IMR-90 (cell line): Measurements from ENCODE around the gene NTPCR. TPM values are rescaled to one million over a fixed set of nuclear protein-coding genes. Genes with fewer than 3 reads are reported as not detected.

Experiments
- ATAC-seq: fragments of 200-7000 bp; cut with Tn5 transposase; 2 replicates; pipeline ENCODE4 v1.9.1; 2020; ENCODE audit warnings: low read depth, mild to moderate bottlenecking, moderate library complexity
- BruUV-seq: library from RNA; stranded (reverse); fragments of 400-500 nt; replicated peaks from 2 replicates; lab custom pipeline; 2021; lab: Mats Ljungman, UMichigan
- CTCF ChIA-PET: fragments of 300-600 bp; formaldehyde crosslinking; extraction: SDS; loops from one replicate; lab custom pipeline; 2021; ENCODE audit warnings: antibody characterized with exemption; lab: Yijun Ruan, JAX
- POLR2A ChIA-PET: fragments of 300-600 bp; sonication (Branson Sonifier 250); formaldehyde crosslinking; loops from one replicate; lab custom pipeline; 2022; ENCODE audit warnings: antibody characterized with exemption; ENCODE audit not compliant: unreplicated experiment; lab: Charles Lee
- DNase-seq: peaks from one replicate; pipeline ENCODE4 v3.0.0; 2013
- H2AFZ ChIP-seq: replicated peaks from 2 replicates; pipeline ENCODE3; 2013; ENCODE audit warnings: low read length, mild to moderate bottlenecking; ENCODE audit not compliant: poor library complexity
- H2AK5ac ChIP-seq: 2 replicates; pipeline ENCODE4 v1.6.1; 2013; ENCODE audit warnings: low read depth, low read length, inconsistent platforms
- H2AK9ac ChIP-seq: replicated peaks from 2 replicates; pipeline ENCODE3; 2013; ENCODE audit warnings: mild to moderate bottlenecking, low read depth, low read length, moderate library complexity; ENCODE audit not compliant: poor library complexity
- H2BK120ac ChIP-seq: 2 replicates; pipeline ENCODE4 v1.6.1; 2013; ENCODE audit warnings: low read depth, low read length, inconsistent platforms
- H2BK15ac ChIP-seq: 3 replicates; pipeline ENCODE4 v1.6.1; 2013; ENCODE audit warnings: low read depth, low read length, inconsistent platforms
- H2BK20ac ChIP-seq: 2 replicates; pipeline ENCODE4 v1.6.1; 2013; ENCODE audit warnings: low read depth, mild to moderate bottlenecking, inconsistent platforms, low read length, moderate library complexity
- H2BK5ac ChIP-seq: 2 replicates; pipeline ENCODE4 v1.6.1; 2013; ENCODE audit warnings: mild to moderate bottlenecking, low read depth, low read length, inconsistent platforms; ENCODE audit not compliant: poor library complexity, severe bottlenecking
- H3K14ac ChIP-seq: replicated peaks from 2 replicates; pipeline ENCODE4 v1.6.1; 2013; ENCODE audit warnings: low read depth, low read length, inconsistent platforms
- H3K18ac ChIP-seq: 2 replicates; pipeline ENCODE4 v1.6.1; 2013; ENCODE audit warnings: low read depth, low read length, control low read depth
- H3K23ac ChIP-seq: 2 replicates; pipeline ENCODE4 v1.6.1; 2013; ENCODE audit warnings: low read depth, low read length, inconsistent platforms
- H3K27ac ChIP-seq: 2 replicates; pipeline ENCODE4 v1.5.1; 2013; ENCODE audit warnings: mild to moderate bottlenecking, control low read depth, low read length; ENCODE audit not compliant: insufficient read depth
- H3K27me3 ChIP-seq: 2 replicates; pipeline ENCODE4 v1.6.1; 2013; ENCODE audit warnings: low read length; ENCODE audit not compliant: control insufficient read depth, insufficient read depth
- H3K36me3 ChIP-seq: 2 replicates; pipeline ENCODE4 v1.6.1; 2013; ENCODE audit warnings: low read length, mixed read lengths; ENCODE audit not compliant: control insufficient read depth, insufficient read depth
- H3K4ac ChIP-seq: 2 replicates; pipeline ENCODE4 v1.6.1; 2013; ENCODE audit warnings: low read depth, low read length, inconsistent platforms
- H3K4me1 ChIP-seq: 2 replicates; pipeline ENCODE4 v1.6.1; 2013; ENCODE audit warnings: low read length, mixed read lengths; ENCODE audit not compliant: control insufficient read depth, insufficient read depth
- H3K4me2 ChIP-seq: 2 replicates; pipeline ENCODE4 v1.6.1; 2013; ENCODE audit warnings: low read depth, mild to moderate bottlenecking, control low read depth, low read length, moderate library complexity
- H3K4me3 ChIP-seq: 2 replicates; pipeline ENCODE4 v1.5.1; 2013; ENCODE audit warnings: low read depth, mild to moderate bottlenecking, control low read depth, low read length, moderate library complexity; ENCODE audit not compliant: insufficient read depth
- H3K56ac ChIP-seq: 2 replicates; pipeline ENCODE4 v1.6.1; 2013; ENCODE audit warnings: low read length, inconsistent platforms; ENCODE audit not compliant: insufficient read depth; ENCODE audit errors: extremely low read depth
- H3K79me1 ChIP-seq, 2 experiments: 2 replicates each; pipeline ENCODE4 v1.6.1; 2013; ENCODE audit warnings: low read length in 2 of 2, inconsistent platforms in 1 of 2, low read depth in 1 of 2
- H3K9ac ChIP-seq: 2 replicates; pipeline ENCODE4 v1.6.1; 2013; ENCODE audit warnings: low read depth, low read length, control low read depth
- H3K9me1 ChIP-seq: 2 replicates; pipeline ENCODE4 v1.6.1; 2013; ENCODE audit warnings: low read length, inconsistent platforms; ENCODE audit not compliant: insufficient read depth
- H3K9me3 ChIP-seq: 2 replicates; pipeline ENCODE4 v1.6.1; 2013; ENCODE audit warnings: low read length; ENCODE audit not compliant: control insufficient read depth, insufficient read depth
- H4K20me1 ChIP-seq: 2 replicates; pipeline ENCODE4 v1.6.1; 2013; ENCODE audit warnings: low read length, inconsistent platforms; ENCODE audit not compliant: insufficient read depth
- H4K5ac ChIP-seq: 2 replicates; pipeline ENCODE4 v1.6.1; 2013; ENCODE audit warnings: mild to moderate bottlenecking, low read depth, low read length, control low read depth
- H4K8ac ChIP-seq, 2 experiments: 2 replicates each; pipeline ENCODE4 v1.6.1; 2013; ENCODE audit warnings: low read depth in 2 of 2, low read length in 2 of 2, control low read depth in 1 of 2, inconsistent platforms in 1 of 2
- H4K91ac ChIP-seq: 2 replicates; pipeline ENCODE4 v1.6.1; 2013; ENCODE audit warnings: low read depth, low read length, inconsistent platforms; ENCODE audit not compliant: insufficient read depth
- CEBPB ChIP-seq: IDR thresholded peaks from 2 replicates; pipeline ENCODE4 v1.6.1; 2012; ENCODE audit warnings: low read depth, low read length, improper control_type of control experiment
- POLR2A ChIP-seq: IDR thresholded peaks from 2 replicates; pipeline ENCODE4 v1.6.1; 2012; ENCODE audit warnings: mild to moderate bottlenecking, low read depth, low read length
- WGBS, 2 experiments: methylation state at CpG; one replicate each; pipeline versions ENCODE4 v1.1.5 to v1.1.7; 2013; ENCODE audit warnings: missing lambda C conversion rate in 2 of 2; ENCODE audit not compliant: insufficient read length in 1 of 2; ENCODE audit errors: extremely low coverage in 2 of 2; 5-methylcytosine and 5-hydroxymethylcytosine counted together
- dilution Hi-C: fragments of 300-500 bp; cut with HindIII; formaldehyde crosslinking; loops from one replicate; pipeline ENCODE4 v1.14.3; 2018; ENCODE audit warnings: low sequenced_read_pairs; ENCODE audit not compliant: unreplicated experiment
- in situ Hi-C: fragments of 300-500 bp; cut with MboI; formaldehyde crosslinking; loops from 3 replicates; pipeline ENCODE4 v1.14.3; 2019; ENCODE audit warnings: low sequenced_read_pairs, inconsistent platforms, mixed read lengths
- intact Hi-C: fragments of 100-400 bp; cut with micrococcal nuclease; formaldehyde crosslinking; loops from 2 replicates; pipeline ENCODE4 v1.10.0; 2022
- polyA plus RNA-seq, 3 experiments: library from polyadenylated mRNA; depleted of rRNA; stranded (reverse); fragments of >200 nt; gene quantifications; 2 replicates each; pipeline ENCODE4 v1.2.3, GENCODE V29; 2012; ENCODE audit warnings: low replicate concordance in 1 of 3
- total RNA-seq: library from RNA; depleted of rRNA; stranded (reverse); fragments of >200 nt; gene quantifications from 2 replicates; pipeline ENCODE4 v1.2.3, GENCODE V29; 2012

NTPCR gene
- total and polyA plus RNA-seq, 2 of the 4 experiments (the other 2 are of a cell fraction), result 13.3 to 16.5 TPM

DNA sequence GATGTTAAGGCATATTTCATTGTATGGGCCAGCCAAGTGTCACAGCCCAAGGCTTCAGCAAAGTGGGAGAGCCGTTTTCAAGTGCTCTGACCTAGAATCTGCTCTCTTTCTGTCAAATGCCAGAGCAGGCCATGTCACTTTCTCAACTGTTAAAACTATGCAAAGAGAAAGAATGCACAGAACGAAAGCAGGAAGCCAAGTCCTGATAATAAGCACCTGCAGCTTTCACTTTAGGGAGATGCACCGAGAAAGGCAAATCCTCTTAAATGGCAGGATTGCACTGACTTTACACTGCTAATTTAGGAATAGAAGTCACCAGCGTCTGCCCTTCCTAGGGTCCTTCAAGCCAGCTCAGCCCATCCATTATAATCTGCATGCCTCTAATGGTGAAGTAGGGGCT lies 49.2 kb upstream of the NTPCR start:
- no peak overlapping the region for H3K56ac ChIP-seq
- no peak for TF ChIP-seq CEBPB
- no peak for TF ChIP-seq POLR2A
- ATAC-seq (no peak), DNase-seq (no peak)
- H3K4ac ChIP-seq, result no peak overlapping the region
- H3K36me3 ChIP-seq, result no peaks in the 10 kb centered on the region
- H2BK5ac ChIP-seq, result no peak overlapping the region
- ChIA-PET POLR2A (no interaction called here), CTCF (no interaction called here)
- no peaks in the 10 kb centered on the region for H3K9me1 ChIP-seq
- H2AK5ac ChIP-seq, result no peak overlapping the region
- H3K9ac ChIP-seq, result no peak overlapping the region
- no peak overlapping the region for H2AK9ac ChIP-seq
- intact Hi-C loops (no loop called here), in situ Hi-C loops (no loop called here), dilution Hi-C loops (no loop called here)
- WGBS, 2 experiments, result 33% methylated on average over 1 of the region's 4 CpGs; no CpG with 5 or more reads in 1 of the 2 experiments
- no peak overlapping the region for H4K8ac ChIP-seq
- H2AFZ ChIP-seq, result no peak overlapping the region
- H2BK15ac ChIP-seq, result no peak overlapping the region
- H4K5ac ChIP-seq, result no peak overlapping the region
- H3K23ac ChIP-seq, result no peak overlapping the region
- H3K4me2 ChIP-seq, result no peak overlapping the region
- BruUV-seq, result no TSS peak
- H3K14ac ChIP-seq, result no peak overlapping the region
- no peak overlapping the region for H3K18ac ChIP-seq
- H3K4me3 ChIP-seq, result no peak overlapping the region
- H4K91ac ChIP-seq, result no peak overlapping the region
- H3K27me3 ChIP-seq, result peaks cover 3% of the 10 kb centered on the region
- no peak overlapping the region for H2BK20ac ChIP-seq
- H4K20me1 ChIP-seq, result no peaks in the 10 kb centered on the region
- H2BK120ac ChIP-seq, result no peak overlapping the region
- 0 out of 2 replicates have a peak, but pooled peaks cover 2% of the 10 kb centered on the region for H3K9me3 ChIP-seq
- peaks cover 5% of the 10 kb centered on the region; the same call in 1 of the 2 replicates for H3K4me1 ChIP-seq
- no peak overlapping the region for H3K27ac ChIP-seq
- no peaks in the 10 kb centered on the region for H3K79me1 ChIP-seq
